GM18868 (cell line): ENCODE data around the gene B4GALT5.

Source experiments
- ATAC-seq: cut with Tn5 transposase; IDR thresholded peaks from one replicate; pipeline ENCODE4 v1.9.1; 2021; ENCODE audit warnings: mild to moderate bottlenecking, moderate library complexity; ENCODE audit not compliant: unreplicated experiment

The B4GALT5 gene

DNA sequence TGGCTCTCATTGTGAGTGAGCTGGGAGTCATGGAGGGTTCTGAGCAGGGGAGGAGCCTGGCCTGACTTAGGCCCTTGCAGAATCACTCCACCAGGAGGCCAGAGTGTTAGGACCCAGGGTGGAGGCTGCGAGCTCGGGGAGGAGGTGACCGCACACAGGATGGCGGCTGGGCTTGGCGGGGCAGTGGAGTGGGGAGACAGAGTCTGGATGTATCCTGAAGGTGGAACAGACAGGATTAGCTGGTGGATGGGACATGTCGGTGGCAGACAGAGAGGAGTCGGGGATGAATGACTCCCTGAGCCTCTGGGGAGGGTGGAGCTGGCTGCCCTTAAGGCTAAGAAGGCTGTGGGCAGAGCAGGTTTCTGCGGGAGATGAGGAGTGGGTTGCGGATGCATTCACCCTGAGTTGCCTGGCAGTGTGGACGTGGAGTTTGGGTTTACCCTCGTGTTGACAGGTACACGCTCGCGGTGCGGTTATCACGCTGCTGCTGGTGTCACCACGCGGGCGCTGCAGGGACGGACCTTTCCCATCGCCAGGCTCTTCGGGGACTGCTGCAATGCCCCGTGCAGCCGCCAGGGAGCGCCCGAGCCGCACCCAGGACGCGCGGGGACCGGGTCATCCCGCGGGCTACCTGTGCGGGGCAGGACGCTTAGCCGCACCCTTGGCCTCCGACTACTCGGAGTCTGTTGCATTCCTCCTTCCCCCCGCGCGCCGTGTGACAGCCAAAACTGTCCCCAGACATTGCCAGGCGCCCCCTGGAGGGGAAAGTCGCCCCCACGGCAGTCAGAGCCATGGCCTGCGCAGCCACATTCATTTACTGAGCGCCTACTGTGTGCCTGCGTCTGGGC lies 102.8 kb downstream of the B4GALT5 start:
- ATAC-seq = peak; percentile 74

DNA sequence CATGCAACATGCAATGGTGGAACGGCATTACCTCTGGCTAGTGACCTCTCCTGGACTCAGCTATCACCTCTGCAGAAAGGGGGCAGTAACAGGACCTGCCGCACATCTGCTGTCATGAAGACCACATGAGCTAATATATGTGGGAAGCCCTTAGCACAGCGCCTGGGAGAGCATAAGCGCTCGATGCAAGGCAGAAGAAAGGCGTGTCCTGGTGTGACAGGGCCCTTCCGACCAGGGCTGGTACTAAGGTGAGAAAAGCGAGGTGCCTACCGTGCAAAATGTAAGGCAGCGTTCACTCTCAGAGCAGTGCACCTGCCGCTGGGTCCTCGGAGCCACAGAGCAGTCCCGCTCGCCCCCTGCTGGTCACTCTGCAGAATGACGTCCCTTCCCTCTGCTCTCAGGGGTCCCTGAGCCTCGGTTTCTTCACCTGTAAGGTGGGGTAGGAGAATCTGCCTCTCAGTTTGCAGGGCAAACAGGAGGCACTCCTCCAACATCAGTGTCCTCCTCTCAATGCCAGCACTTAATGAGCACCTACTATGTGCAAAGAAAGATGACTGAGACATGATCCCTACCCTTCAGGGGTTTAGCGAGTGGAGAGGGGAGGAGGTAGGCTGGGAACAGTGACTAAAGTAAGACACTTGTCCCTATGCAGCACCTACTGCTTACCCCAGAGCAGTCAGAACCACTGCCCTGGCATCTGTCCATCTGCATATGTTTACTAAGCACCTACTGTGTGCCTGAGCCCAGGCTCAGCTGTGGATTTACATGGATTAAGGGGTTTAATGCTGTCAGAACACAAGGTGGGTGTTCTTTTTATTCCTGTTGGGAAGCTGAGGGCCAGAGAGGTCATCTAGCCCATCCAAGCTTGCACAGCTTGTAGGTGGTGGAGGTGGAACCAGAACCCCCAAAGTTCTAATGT lies 104.7 kb downstream of the B4GALT5 start:
- ATAC-seq = peak; percentile 62

- ATAC-seq = no peak
Observed at GRCh38 chr20:49607568-49607967, 106.1 kb downstream of the B4GALT5 start.

DNA sequence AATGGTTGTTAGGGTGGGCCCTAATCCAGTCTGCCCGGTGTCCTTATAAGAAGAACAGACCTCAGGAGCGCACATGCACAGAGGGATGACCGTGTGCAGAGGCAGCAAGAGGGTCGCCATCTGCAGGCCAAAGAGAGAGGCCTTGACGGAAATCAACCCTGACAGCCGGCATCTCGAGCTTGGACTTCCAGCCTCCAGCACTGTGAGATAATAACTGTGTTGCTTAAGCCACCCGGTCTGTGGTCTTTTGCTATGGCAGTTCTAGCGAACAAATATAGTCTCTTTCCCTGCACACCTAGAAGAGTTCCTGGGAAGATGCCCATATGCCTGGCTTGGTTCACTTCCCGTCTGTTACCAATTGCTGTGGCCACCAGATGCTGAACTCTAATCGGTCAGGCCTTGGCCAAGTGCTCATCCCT lies 110.5 kb downstream of the B4GALT5 start:
- ATAC-seq = no peak

GRCh38 chr20:49602345-49603208 lies 111.1 kb downstream of the B4GALT5 start:
- no peak for ATAC-seq

GRCh38 chr20:49601153-49601924 lies 112.3 kb downstream of the B4GALT5 start:
- ATAC-seq = no peak

DNA sequence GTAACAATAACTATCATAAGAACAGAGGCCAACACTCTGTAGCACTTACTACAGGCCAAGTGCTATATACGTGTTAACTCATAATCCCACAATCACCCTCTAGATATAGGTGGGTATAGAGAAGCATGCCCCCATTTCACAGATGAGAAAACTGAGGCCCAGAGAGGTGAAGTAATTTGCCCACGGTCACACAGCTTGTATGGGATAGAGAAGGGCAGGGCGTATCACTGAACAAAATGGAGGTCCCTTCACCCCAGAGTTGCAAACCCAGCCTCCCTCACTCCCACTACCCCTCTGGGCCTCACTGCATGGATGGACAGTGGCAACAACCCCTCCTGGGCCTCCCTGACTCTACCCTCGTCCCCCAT lies 113.9 kb downstream of the B4GALT5 start:
- ATAC-seq = no peak

GRCh38 chr20:49597825-49598395 lies 115.8 kb downstream of the B4GALT5 start:
- no peak for ATAC-seq

DNA sequence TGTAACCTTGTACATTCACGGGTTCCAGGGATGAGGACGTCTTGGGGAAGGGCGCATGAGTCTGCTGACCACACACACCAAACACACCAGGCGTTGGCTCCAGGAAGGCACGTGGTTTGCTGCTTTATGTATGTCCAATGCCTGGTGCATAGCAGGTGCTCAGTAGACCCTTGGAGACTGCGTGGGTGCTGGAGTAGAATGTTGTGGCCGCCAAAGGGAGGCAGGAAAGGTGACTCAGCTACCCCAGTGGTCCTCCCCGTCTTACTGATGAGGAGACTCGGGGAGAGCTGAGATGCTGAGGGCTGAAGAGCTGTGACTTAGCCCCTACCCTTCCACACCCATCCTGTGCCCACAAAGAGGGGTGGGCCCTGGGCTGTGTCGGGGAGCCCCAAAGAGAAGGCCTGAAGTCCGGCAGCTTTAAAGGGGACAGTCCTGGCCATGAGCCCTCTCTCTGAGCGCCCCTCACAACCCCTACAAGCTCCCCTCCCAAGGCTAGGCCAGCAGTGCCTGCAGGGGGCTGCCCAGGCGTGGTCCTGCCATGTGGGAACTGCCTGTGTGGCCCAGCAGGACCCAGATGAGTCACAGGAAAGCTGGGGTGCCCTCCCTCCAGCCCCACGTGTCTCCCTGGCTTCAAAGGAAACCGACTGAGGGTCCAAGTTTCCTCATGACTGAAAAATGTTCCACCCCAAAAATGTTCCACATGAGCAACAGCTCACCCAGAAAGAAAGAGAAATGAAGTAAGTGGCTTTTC lies 117.7 kb downstream of the B4GALT5 start:
- ATAC-seq = no peak

DNA sequence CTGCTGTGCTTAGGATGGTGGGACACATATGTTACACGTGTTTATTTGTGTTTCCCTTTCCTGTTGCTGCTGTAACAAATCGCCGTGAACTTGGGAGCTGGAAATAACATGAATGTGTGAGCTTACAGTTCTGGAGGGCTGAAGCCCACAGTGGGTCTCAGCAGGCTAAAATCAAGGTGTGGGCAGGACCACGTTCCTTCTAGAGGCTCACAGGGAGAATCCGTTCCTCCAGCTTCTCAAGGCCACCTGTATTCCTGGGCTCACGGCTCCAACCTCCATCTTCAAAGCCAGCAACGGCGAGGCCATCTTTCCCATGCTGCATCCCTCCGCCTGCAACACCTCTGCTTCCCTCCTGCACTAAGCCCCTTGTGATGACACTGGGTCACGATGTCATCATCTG lies 118.3 kb downstream of the B4GALT5 start:
- no peak for ATAC-seq

DNA sequence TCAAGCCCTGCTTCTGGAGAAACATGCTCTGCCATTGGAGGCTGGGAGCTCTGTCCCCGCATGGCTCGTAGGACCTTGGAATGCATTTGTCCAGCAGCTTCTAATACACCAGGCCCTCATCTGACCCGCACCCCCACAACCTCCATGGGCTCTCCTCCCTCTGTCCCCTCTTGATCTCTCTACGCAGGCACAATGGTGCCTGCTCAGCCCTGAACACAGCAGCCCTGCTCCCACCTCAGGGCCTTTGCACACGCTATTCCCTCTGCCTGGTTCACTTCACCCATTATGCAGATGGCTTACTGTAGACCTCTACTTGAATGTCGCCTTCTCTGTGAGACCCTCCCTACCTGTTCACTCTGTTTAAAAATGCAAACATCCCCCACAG lies 118.8 kb downstream of the B4GALT5 start:
- no peak for ATAC-seq

DNA sequence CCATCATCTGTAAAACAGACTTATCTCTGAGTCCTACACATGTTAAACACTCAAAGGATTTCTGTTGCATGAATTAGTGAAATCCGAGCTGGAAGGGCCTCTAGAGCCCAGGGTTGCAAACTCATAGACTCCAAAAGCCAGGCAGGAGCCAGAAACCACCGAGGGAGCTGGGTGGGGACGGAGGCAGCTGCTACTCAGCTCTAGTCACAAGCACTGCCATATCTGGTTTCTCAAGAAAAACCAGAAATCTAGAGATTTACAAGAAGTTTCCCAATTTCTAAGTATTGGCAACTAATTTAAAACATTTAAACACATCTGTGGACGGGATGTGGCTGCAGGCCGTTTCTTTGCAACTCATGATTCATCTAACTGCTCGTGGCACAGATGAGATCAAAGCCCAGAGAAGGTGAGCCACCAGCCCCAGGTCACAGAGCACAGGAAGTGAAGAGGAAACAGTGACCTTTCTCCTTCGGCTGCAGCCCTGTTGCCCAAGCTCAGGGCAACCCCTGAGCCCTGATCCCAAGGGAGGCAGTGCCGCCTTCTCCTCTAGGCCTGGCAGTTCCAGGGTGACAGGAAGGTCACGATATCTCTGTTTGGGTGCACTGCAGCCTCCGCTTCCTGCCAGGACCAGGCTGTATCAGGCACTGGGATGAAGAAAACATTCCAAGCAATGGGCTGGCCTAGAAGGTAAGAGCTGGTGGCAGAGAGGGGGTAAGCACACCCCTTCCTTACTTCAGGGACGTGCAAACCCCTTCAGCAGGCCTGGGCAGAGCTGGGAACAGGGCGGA lies 119.3 kb downstream of the B4GALT5 start:
- no peak for ATAC-seq

DNA sequence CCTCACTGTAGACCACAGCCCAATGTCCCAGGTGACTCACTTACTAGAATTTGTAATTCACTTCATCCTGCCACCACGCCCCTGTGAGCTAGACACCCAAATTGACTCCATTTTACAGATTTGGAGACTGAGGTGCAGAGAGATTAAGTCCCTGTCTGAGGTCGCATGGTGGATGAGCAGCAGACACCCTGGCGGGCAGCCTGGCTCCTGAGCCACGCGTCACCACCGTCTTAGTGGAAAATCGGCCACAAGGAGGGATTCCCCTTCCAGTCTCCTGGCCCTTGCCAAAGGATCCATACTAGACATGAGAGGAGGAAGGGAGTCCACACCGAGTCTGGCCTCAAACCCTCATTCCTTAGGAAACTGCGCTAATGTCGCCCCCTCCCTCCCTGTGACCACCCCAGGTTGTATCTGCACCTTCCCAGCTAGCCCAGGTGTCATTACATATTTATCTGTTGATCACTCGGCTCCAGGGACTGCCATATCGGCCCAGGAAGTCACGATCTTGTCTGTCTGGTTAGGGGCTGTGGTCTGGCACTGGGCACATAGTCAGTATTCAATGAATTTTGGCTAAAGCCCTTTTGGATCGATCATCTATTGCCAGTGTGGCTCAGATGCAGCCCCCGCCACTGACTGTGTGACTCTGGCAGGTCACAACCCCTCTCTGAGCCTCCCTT lies 120.1 kb downstream of the B4GALT5 start:
- ATAC-seq = no peak

DNA sequence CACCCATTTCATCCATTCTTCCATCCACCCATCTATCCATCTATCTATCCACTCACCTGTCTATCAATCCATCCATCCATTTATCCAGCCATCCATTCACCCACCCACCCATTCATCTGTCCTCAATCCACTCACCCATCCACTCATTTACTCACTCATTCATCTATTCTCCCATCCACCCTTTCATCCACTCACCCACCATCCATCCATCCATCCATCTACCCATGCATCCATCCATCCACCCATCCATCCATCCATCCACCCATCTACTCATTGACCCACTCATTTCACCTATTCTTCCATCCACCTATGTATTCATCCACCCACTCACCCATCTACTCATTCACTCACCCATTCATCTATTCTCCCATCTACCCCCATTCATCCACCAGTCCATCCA lies 121.6 kb downstream of the B4GALT5 start:
- ATAC-seq = no peak

DNA sequence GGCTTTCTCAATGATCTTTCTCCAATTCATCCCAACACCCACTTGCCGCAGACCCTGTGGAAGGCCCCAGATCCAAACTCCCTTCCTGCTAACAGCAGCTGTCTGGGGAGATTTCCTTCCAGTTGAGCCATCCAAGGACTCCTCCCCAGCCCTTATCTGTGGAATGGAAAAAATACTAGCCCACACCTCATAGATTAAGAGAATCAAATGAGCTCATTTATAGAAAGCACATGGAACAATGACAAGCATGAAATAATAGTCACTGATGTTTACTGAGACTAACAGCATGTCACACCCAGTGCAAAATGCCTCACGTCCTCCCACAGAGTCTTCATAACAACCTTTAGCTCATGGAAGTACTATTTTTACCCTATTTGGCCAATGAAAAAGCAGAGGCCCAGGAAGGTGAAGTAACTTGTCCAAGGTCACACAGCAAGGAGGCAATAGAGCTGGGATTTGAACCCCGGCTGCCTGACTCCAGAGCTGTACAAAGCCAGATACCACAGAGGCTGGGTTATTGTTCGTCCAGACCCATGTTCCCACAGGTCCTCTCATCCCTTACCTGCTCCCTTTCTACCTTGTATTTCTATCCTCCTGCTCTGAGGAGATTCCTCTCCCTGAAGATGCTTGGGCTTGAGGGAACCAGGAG lies 122.3 kb downstream of the B4GALT5 start:
- no peak for ATAC-seq

- ATAC-seq = no peak
Observed at GRCh38 chr20:49590163-49591017, 123.3 kb downstream of the B4GALT5 start.
